ENCODE measurements around the gene KRTAP12-2.
"Not testable (repeated sequence)": the region's sequence is repeated elsewhere in the genome, so short reads cannot be mapped to it uniquely, and the experiment has no call there.

The KRTAP12-2 gene

DNA sequence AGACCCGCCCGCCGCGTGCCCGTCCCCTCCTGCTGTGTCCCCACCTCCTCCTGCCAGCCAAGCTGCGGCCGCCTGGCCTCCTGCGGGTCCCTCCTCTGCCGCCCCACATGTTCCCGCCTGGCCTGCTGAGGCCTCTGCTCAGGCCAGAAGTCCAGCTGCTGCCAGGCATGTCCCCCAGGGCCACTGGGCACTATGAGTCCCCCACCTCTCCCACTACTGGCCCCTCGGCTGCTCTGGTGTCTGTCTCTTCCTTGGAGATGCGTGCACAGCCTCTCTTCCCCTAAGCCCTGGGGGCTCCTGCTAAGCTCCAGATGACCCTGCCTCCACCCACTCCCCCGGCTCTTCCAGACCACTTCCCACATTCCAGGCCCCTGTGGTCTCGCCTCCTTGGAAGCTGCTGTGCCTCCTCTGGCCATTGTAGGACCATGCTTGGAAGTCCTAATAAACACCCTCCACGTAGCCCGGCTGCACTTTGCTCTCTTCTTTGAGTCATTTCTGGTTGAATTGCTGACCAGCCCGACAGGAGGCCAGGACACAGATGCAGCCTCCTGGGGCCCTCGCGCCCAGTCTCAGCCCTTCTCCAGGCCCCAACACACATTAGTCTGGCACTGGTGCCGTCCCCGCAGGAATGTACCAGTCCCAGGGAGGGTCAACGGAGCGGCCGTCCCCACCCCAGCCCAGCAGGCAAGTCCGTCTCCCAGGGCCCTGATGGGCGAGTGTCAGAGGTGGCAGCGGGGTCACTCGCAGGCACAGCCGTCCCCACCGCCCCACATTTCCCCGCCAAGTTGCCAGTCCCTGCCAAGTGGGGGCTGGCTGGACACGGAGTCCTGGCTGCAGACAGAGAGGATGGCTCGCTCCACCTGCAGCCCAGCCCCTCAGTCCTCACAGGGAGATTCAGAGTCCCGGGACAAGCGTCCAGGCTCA is 31.3 kb upstream of the KRTAP12-2 start:
- peak; percentile 17 for DNase-seq (ENCODE audit: low spot score)
- in situ Hi-C loops (cut with MboI; ENCODE audit: low pct_unique_long_range_greater_than_20kb, low sequenced_read_pairs, unreplicated experiment): no loop called here
- TF ChIP-seq CTCF (IDR thresholded peaks at IDR 0.05; ENCODE audit: extremely low read depth, insufficient read depth, missing control alignments): no peak

DNA sequence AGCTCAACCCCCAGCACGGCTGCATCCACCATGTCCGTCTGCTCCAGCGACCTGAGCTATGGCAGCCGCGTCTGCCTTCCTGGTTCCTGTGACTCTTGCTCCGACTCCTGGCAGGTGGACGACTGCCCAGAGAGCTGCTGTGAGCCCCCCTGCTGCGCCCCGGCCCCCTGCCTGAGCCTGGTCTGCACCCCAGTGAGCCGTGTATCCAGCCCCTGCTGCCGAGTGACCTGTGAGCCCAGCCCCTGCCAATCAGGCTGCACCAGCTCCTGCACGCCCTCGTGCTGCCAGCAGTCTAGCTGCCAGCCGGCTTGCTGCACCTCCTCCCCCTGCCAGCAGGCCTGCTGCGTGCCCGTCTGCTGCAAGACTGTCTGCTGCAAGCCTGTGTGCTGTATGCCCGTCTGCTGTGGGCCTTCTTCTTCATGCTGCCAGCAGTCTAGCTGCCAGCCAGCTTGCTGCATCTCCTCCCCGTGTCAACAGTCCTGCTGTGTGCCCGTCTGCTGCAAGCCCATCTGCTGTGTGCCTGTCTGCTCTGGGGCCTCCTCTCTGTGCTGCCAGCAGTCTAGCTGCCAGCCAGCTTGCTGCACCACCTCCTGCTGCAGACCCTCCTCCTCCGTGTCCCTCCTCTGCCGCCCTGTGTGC is 30.6 kb upstream of the KRTAP12-2 start, which contains the start of gene KRTAP10-12:
KRTAP10-12 (plus strand) TSS at position 1 of the 639 bp plus-strand sequence; CDS start at position 31, 30 bp downstream.
- in situ Hi-C loops (cut with MboI; ENCODE audit: low pct_unique_long_range_greater_than_20kb, low sequenced_read_pairs, unreplicated experiment); DNase-seq (ENCODE audit: low spot score): not testable (repeated sequence)

DNA sequence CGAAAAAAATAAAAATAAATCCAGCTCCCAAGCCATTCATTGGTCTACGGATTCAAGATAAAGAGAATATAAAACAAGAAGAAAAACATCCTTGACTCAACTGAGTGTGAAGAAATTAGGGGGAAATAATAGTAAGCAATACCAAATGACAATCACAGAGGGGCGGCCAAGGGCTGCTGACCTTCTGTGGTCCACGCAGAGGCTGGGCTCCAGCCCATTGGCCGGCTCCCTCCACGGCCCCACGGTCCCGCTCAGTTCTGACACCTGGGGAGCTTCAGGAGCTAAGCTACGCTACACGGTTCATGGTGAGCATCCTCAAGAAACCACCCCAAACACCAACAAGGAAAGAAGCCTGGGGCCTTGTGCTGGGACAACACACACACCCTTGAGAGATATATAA is 29.8 kb upstream of the KRTAP12-2 start:
- TF ChIP-seq CTCF (IDR thresholded peaks at IDR 0.05; ENCODE audit: extremely low read depth, insufficient read depth, missing control alignments): no peak
- peak; percentile 18 for DNase-seq (ENCODE audit: low spot score)
- in situ Hi-C loops (cut with MboI; ENCODE audit: low pct_unique_long_range_greater_than_20kb, low sequenced_read_pairs, unreplicated experiment): no loop called here

DNA sequence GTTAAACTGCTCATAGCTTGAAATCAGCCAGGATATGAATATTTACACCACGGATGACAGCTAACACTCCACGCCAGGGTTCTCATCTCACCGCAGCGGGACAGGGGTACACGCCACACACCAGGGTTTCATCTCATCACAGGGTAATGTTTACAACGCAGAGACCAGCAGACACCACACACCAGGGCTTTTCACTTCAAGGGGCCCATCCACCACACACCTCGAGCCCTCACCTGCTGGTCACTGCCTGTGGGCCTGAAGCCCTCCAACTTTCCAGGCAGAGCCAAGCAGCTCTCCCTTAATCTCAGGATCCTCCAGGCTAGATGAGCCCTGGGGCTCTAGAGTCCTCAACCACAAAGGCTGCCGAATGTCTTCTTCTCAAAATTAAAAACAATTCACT is 28.9 kb upstream of the KRTAP12-2 start:
- in situ Hi-C loops (cut with MboI; ENCODE audit: low pct_unique_long_range_greater_than_20kb, low sequenced_read_pairs, unreplicated experiment): no loop called here
- DNase-seq (ENCODE audit: low spot score): peak; percentile 14

GRCh38 chr21:44695184-44695583 is 28.5 kb upstream of the KRTAP12-2 start:
- in situ Hi-C loops (cut with MboI; ENCODE audit: low pct_unique_long_range_greater_than_20kb, low sequenced_read_pairs, unreplicated experiment): no loop called here
- DNase-seq (ENCODE audit: low spot score): peak; percentile 12
- TF ChIP-seq CTCF (IDR thresholded peaks at IDR 0.05; ENCODE audit: extremely low read depth, insufficient read depth, missing control alignments): no peak

More for the DNA sequence above, 28.9 kb upstream of the KRTAP12-2 start:
- TF ChIP-seq CTCF (IDR thresholded peaks at IDR 0.05; ENCODE audit: extremely low read depth, insufficient read depth, missing control alignments): no peak

DNA sequence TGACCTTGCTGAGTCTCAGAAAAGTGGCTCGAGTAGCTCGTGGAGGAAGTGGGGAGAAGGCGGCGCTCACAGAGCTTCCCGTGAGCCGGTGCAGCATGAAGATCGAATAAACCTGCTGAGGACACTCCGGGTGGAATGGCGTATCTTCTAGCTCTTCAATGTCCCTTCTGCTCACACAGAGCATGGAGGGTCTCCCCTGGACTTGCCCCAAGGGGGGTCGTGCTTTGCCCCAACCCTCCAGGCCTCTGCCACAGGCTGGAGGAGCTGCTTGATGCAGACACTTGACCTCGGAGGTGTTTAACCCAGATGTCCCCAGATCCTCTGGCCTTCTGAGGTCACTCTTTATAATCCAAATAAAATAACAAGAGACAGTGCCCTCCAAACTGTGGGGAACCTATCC is 28.0 kb upstream of the KRTAP12-2 start:
- no peak for DNase-seq (ENCODE audit: low spot score)
- in situ Hi-C loops (cut with MboI; ENCODE audit: low pct_unique_long_range_greater_than_20kb, low sequenced_read_pairs, unreplicated experiment): no loop called here
- TF ChIP-seq CTCF (IDR thresholded peaks at IDR 0.05; ENCODE audit: extremely low read depth, insufficient read depth, missing control alignments): no peak

Data from GM13977 (cell line).